Measurements from ENCODE around the gene ZFAND3. TPM values are rescaled to one million over a fixed set of nuclear protein-coding genes. Genes with fewer than 3 reads are reported as not detected.

ZFAND3 gene
- total RNA-seq, 1 donor from 2014 or later: 31.2 TPM

GRCh38 chr6:37979392-37980221 is 160.1 kb downstream of the ZFAND3 start:
- Histone ChIP-seq H3K27ac (no peak overlapping the region), H3K27me3 (no peaks in the 10 kb centered on the region)

GRCh38 chr6:37980222-37980595 is 160.7 kb downstream of the ZFAND3 start:
- no peak for DNase-seq (ENCODE audit: extremely low spot score in 2 of 2)
- H3K9me3 ChIP-seq: no peaks in the 10 kb centered on the region
- H3K4me3 ChIP-seq: no peak overlapping the region
- no peaks in the 10 kb centered on the region for H3K27me3 ChIP-seq
- no peaks in the 10 kb centered on the region for H3K36me3 ChIP-seq
- intact Hi-C loops (cut with DNase I): loop anchor here (10.0 kb wide), 1 partner anchor 885 kb away; no protein-coding TSS in a partner anchor
- peaks cover 54% of the 10 kb centered on the region for H3K4me1 ChIP-seq
- TF ChIP-seq POLR2AphosphoS5 (IDR thresholded peaks at IDR 0.05; ENCODE audit: insufficient read depth in 1 of 2, low read depth in 1 of 2): no peak
- no peak for TF ChIP-seq CTCF (IDR thresholded peaks at IDR 0.05)
- TF ChIP-seq POLR2A (IDR thresholded peaks at IDR 0.05): no peak
- H3K27ac ChIP-seq: no peak overlapping the region

More at GRCh38 chr6:37979392-37980221, 160.1 kb downstream of the ZFAND3 start:
- H3K36me3 ChIP-seq: no peaks in the 10 kb centered on the region
- H3K4me3 ChIP-seq: no peak overlapping the region
- no peak for TF ChIP-seq POLR2A (IDR thresholded peaks at IDR 0.05)
- TF ChIP-seq CTCF (IDR thresholded peaks at IDR 0.05): no peak
- TF ChIP-seq POLR2AphosphoS5 (IDR thresholded peaks at IDR 0.05; ENCODE audit: insufficient read depth in 1 of 2, low read depth in 1 of 2): no peak
- peaks cover 3% of the 10 kb centered on the region for H3K9me3 ChIP-seq
- DNase-seq (ENCODE audit: extremely low spot score in 2 of 2): no peak
- H3K4me1 ChIP-seq: peaks cover 49% of the 10 kb centered on the region
- intact Hi-C loops (cut with DNase I): loop anchor here (10.0 kb wide), 1 partner anchor 885 kb away; no protein-coding TSS in a partner anchor

GRCh38 chr6:37981626-37982025 is 162.1 kb downstream of the ZFAND3 start:
- H3K27ac ChIP-seq: no peak overlapping the region
- no peaks in the 10 kb centered on the region for H3K27me3 ChIP-seq
- no peak for TF ChIP-seq CTCF (IDR thresholded peaks at IDR 0.05)
- TF ChIP-seq POLR2A (IDR thresholded peaks at IDR 0.05): no peak
- no peak for TF ChIP-seq POLR2AphosphoS5 (IDR thresholded peaks at IDR 0.05; ENCODE audit: insufficient read depth in 1 of 2, low read depth in 1 of 2)
- no peak overlapping the region for H3K4me3 ChIP-seq
- DNase-seq (ENCODE audit: extremely low spot score in 2 of 2): no peak
- peaks cover 56% of the 10 kb centered on the region for H3K4me1 ChIP-seq
- no peaks in the 10 kb centered on the region for H3K36me3 ChIP-seq
- intact Hi-C loops (cut with DNase I): loop anchor here (10.0 kb wide), 1 partner anchor 887 kb away; no protein-coding TSS in a partner anchor
- no peaks in the 10 kb centered on the region for H3K9me3 ChIP-seq

- peaks cover 63% of the 10 kb centered on the region for H3K4me1 ChIP-seq
- TF ChIP-seq POLR2AphosphoS5 (IDR thresholded peaks at IDR 0.05; ENCODE audit: insufficient read depth in 1 of 2, low read depth in 1 of 2): no peak
- no peaks in the 10 kb centered on the region for H3K9me3 ChIP-seq
- no peaks in the 10 kb centered on the region for H3K36me3 ChIP-seq
- H3K4me3 ChIP-seq: no peak overlapping the region
- DNase-seq (ENCODE audit: extremely low spot score in 2 of 2): no peak
- H3K27ac ChIP-seq: no peak overlapping the region
- no peaks in the 10 kb centered on the region for H3K27me3 ChIP-seq
- intact Hi-C loops (cut with DNase I): loop anchor here (10.0 kb wide), 1 partner anchor 888 kb away; no protein-coding TSS in a partner anchor
These were observed 162.8 kb downstream of the ZFAND3 start for GRCh38 chr6:37982317-37982716.

- intact Hi-C loops (cut with DNase I): loop anchor here (10.0 kb wide), 1 partner anchor 889 kb away; no protein-coding TSS in a partner anchor
- H3K4me1 ChIP-seq: peaks cover 75% of the 10 kb centered on the region
- TF ChIP-seq CTCF (IDR thresholded peaks at IDR 0.05) (no peak), POLR2AphosphoS5 (IDR thresholded peaks at IDR 0.05; ENCODE audit: insufficient read depth in 1 of 2, low read depth in 1 of 2) (no peak), POLR2A (IDR thresholded peaks at IDR 0.05) (no peak)
- no peak overlapping the region for H3K27ac ChIP-seq
- no peak overlapping the region for H3K4me3 ChIP-seq
- no peaks in the 10 kb centered on the region for H3K36me3 ChIP-seq
- no peaks in the 10 kb centered on the region for H3K9me3 ChIP-seq
- DNase-seq (ENCODE audit: extremely low spot score in 2 of 2): no peak
- H3K27me3 ChIP-seq: no peaks in the 10 kb centered on the region
These were observed 164.4 kb downstream of the ZFAND3 start for GRCh38 chr6:37983720-37984501.
